Lower lobe of right lung (tissue), 2 donors: ENCODE measurements around the gene GRIK4. TPM values are rescaled to one million over a fixed set of nuclear protein-coding genes. Genes with fewer than 3 reads are reported as not detected.
"Not testable (repeated sequence)": the region's sequence is repeated elsewhere in the genome, so short reads cannot be mapped to it uniquely, and the experiment has no call there.

ENCODE experiments used
- ATAC-seq, 2 donors: fragments of 200-7000 bp; cut with Tn5 transposase; one replicate each; pipeline ENCODE4 v1.9.1; 2020 to 2022; ENCODE audit warnings: mild to moderate bottlenecking in 2 of 2, moderate library complexity in 2 of 2
- DNase-seq: peaks from one replicate; pipeline ENCODE4 v3.0.0-alpha.2; 2020
- H3K27ac ChIP-seq: fragments of 200-600 bp; one replicate; pipeline ENCODE4 v1.8.0; 2022
- H3K27me3 ChIP-seq: fragments of 200-600 bp; one replicate; pipeline ENCODE4 v1.8.0; 2022; ENCODE audit warnings: low read depth
- H3K36me3 ChIP-seq: fragments of 200-600 bp; one replicate; pipeline ENCODE4 v1.8.0; 2022; ENCODE audit warnings: mild to moderate bottlenecking
- H3K4me1 ChIP-seq: fragments of 200-600 bp; one replicate; pipeline ENCODE4 v1.8.0; 2022
- H3K4me3 ChIP-seq: fragments of 200-600 bp; one replicate; pipeline ENCODE4 v1.8.0; 2022; ENCODE audit warnings: mild to moderate bottlenecking
- H3K9me3 ChIP-seq: fragments of 200-600 bp; one replicate; pipeline ENCODE4 v1.8.0; 2022
- intact Hi-C: fragments of 100-400 bp; cut with DNase I; formaldehyde crosslinking; loops from one replicate; pipeline ENCODE4 v1.11.0; 2022
- total RNA-seq: library from RNA; stranded (reverse); fragmentation: NEBNext Ultra II Directional; extraction: Animal tissue kit (Norgen Biotek cat#: 25700); gene quantifications from one replicate; pipeline ENCODE4 v1.2.1, GENCODE V29; 2021
- TF ChIP-seq, protein P1 (sequence below): fragments of 200-600 bp; IDR thresholded peaks from one replicate; pipeline ENCODE4 v1.8.0; 2022; ENCODE audit warnings: antibody characterized with exemption, mild to moderate bottlenecking
- donor health status: DM: no; HTN: yes; CAD: no; lungs with severe emphysema.

The GRIK4 gene
- total RNA-seq, 1 donor from 2014 or later: 2.2 TPM

DNA sequence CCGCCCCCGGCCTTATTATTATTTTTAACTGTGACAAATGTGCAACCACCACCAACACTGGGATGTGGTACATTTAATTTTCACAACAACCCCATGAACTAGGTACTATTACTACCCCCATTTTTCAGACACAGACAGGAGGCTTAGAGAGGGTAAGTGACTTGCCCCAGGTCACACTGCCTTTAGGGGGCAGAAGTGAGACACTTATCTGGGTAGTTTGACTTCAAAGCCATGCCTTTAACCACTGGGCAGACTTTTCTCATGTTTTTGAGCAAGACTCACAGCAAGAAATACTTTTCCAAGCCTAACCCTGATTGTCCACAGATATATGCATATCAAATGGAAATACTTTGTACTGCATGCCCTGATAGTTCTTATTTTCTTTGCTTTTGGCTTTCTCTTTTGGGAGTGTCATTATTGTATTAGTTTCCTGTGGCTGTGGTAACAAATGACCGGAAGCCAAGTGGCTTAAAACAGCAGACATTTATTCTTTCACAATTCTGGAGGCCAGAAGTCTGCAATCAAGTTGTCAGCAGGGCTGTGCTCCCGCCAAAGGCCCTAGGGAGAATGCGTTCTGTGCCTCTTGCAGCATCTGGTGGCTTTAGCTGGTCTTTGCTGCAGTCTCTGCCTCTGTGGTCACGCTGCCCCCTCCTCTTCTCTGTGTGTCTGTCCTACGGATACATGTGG lies 110.8 kb downstream of the GRIK4 start:
- intact Hi-C loops: no loop called here
- TF ChIP-seq, protein P1, sequence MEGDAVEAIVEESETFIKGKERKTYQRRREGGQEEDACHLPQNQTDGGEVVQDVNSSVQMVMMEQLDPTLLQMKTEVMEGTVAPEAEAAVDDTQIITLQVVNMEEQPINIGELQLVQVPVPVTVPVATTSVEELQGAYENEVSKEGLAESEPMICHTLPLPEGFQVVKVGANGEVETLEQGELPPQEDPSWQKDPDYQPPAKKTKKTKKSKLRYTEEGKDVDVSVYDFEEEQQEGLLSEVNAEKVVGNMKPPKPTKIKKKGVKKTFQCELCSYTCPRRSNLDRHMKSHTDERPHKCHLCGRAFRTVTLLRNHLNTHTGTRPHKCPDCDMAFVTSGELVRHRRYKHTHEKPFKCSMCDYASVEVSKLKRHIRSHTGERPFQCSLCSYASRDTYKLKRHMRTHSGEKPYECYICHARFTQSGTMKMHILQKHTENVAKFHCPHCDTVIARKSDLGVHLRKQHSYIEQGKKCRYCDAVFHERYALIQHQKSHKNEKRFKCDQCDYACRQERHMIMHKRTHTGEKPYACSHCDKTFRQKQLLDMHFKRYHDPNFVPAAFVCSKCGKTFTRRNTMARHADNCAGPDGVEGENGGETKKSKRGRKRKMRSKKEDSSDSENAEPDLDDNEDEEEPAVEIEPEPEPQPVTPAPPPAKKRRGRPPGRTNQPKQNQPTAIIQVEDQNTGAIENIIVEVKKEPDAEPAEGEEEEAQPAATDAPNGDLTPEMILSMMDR: no peak
- no peaks in the 10 kb centered on the region for H3K36me3 ChIP-seq
- peaks cover 9% of the 10 kb centered on the region for H3K4me1 ChIP-seq
- no peak for DNase-seq
- no peak overlapping the region for H3K4me3 ChIP-seq
- no peaks in the 10 kb centered on the region for H3K27me3 ChIP-seq
- H3K9me3 ChIP-seq: no peaks in the 10 kb centered on the region
- peak overlapping the region; percentile 2 for H3K27ac ChIP-seq
- peak in 1 of 2 donors; percentile 60 for ATAC-seq

DNA sequence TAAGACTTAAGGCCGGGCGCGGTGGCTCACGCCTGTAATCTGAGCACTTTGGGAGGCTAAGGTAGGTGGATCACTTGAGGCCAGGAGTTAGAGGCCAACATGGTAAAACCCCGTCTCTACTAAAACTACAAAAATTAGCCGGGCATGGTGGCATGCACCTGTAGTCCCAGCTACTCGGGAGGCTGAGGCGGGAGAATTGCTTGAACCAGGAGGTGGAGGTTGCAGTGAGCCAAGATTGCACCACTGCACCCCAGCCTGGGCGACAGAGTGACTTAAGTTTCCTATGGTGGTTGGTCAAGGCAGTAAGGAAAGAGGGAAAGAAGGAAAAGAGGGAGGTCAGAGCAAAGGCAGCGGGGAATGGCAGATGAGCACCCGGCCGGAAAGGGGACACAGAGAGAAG lies 113.4 kb downstream of the GRIK4 start:
- H3K27me3 ChIP-seq, H3K4me3 ChIP-seq, DNase-seq, H3K9me3 ChIP-seq, H3K27ac ChIP-seq, intact Hi-C loops, ATAC-seq, H3K36me3 ChIP-seq, H3K4me1 ChIP-seq: not testable (repeated sequence)

DNA sequence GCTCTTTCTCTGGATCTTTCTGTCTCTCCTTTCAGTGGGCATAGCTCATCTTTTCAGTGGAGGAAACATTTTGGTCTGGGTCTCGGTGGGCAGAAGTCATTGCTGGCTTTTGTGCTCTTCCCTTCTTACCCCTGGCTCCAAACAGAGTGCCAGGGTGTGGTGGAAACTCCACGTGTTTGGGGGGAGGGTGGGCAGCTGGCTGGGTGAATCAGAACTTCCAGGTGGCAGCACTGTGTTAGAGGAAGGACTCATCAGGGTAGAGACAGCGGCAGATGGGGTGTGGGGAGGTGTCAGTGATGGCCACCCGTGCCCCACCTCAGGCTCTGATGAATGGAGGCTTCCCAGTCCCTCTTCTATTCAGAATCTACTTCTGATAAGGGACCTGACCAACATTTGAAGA lies 114.0 kb downstream of the GRIK4 start:
- ATAC-seq: no peak
- no peaks in the 10 kb centered on the region for H3K9me3 ChIP-seq
- intact Hi-C loops: no loop called here
- no peaks in the 10 kb centered on the region for H3K27me3 ChIP-seq
- TF ChIP-seq, protein P1: no peak
- peaks cover 9% of the 10 kb centered on the region for H3K4me1 ChIP-seq
- no peak overlapping the region for H3K27ac ChIP-seq
- H3K36me3 ChIP-seq: no peaks in the 10 kb centered on the region
- DNase-seq: no peak
- no peak overlapping the region for H3K4me3 ChIP-seq

- TF ChIP-seq, protein P1: no peak
- Histone ChIP-seq H3K4me1 (peaks cover 9% of the 10 kb centered on the region), H3K27me3 (no peaks in the 10 kb centered on the region), H3K9me3 (no peaks in the 10 kb centered on the region), H3K27ac (no peak overlapping the region), H3K36me3 (no peaks in the 10 kb centered on the region), H3K4me3 (no peak overlapping the region)
- peak; percentile 14 for DNase-seq
- intact Hi-C loops: no loop called here
- no peak for ATAC-seq
Observed at GRCh38 chr11:120626791-120627190, 115.2 kb downstream of the GRIK4 start.

DNA sequence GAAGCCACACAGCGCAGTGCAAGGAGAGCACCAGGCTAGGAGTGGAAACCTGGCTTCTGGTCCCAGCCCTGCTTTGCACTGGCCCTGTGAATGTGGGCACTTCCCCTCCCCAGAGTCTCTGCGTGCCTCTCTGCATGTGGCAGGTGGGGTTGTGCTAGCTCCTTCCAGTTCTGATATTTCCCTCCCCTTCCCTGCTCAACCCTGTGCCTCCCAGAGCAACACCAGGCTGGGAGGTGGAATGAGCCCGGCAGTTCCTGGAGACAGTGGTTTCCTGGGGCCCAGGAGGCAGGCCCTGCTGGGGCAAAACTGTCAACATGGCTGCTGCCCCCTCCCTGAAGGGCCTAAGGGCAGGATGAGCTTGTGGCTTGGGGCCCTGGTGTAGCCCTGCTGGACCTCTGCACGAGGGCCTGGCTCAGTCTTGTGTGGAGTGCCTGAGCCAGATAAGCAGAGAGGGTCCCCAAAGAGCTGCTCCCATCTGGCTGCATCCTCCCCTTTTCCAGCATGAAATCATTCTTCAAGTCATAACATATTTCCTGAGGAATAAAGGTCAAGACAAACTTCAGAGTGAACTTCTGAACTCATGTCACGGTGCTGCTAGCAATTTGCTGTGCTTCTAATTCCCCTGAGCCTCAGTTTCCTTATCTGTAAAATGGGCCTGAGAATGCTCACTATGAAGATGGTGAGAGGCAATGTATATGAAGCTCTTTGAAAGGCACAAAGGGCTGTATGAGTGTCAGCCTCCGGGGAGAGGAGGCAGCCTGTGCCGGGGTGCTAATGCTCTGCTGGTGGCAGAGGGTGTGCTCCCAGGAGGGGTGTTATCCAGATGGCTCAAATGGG lies 116.0 kb downstream of the GRIK4 start:
- H3K27ac ChIP-seq: no peak overlapping the region
- H3K4me3 ChIP-seq: no peak overlapping the region
- H3K9me3 ChIP-seq: no peaks in the 10 kb centered on the region
- DNase-seq: peak; percentile 10
- H3K36me3 ChIP-seq: no peaks in the 10 kb centered on the region
- H3K4me1 ChIP-seq: peaks cover 7% of the 10 kb centered on the region
- intact Hi-C loops: no loop called here
- H3K27me3 ChIP-seq: no peaks in the 10 kb centered on the region
- TF ChIP-seq, protein P1: no peak
- ATAC-seq: no peak
